ENCODE results near the gene ZKSCAN1. TPM values are rescaled to one million over a fixed set of nuclear protein-coding genes. Genes with fewer than 3 reads are reported as not detected.
A peak's percentile ranks its signal among the peaks of the same experiment; 100 is the strongest.
"Not testable (repeated sequence)": the region's sequence is repeated elsewhere in the genome, so short reads cannot be mapped to it uniquely, and the experiment has no call there.

The ZKSCAN1 gene
- total RNA-seq, 1 experiment from 2014 or later, result 29.8 TPM

- H3K14ac ChIP-seq (ENCODE audit: insufficient read depth, low read length), result no peak overlapping the region
- H3K4ac ChIP-seq (ENCODE audit: low read depth, low read length), result no peak overlapping the region
- no peak overlapping the region for H3K27ac ChIP-seq (ENCODE audit: insufficient read length, low read depth, low read length)
- H3T11ph ChIP-seq (ENCODE audit: low read length), result no peak overlapping the region
- Mint-ChIP-seq H3K9me3 (no peaks in the 10 kb centered on the region; a peak in 3 of 5 replicates), H3K27me3 (ENCODE audit: low read depth) (peaks cover 12% of the 10 kb centered on the region), H3K4me3 (peak overlapping the region; percentile 45 to 51; a peak in 4 of 5 replicates), H3K27ac (no peak overlapping the region), H3K4me1 (peaks cover 5 to 6% of the 10 kb centered on the region in 2 experiments), H3K36me3 (ENCODE audit: insufficient read depth in 1 of 3, low read depth in 3 of 3) (no peaks in the 10 kb centered on the region)
- H3K9ac ChIP-seq (ENCODE audit: extremely low read depth, insufficient read length, low read length), result no peak overlapping the region
- no peak overlapping the region for H2AK5ac ChIP-seq (ENCODE audit: insufficient read length, low read length)
- no peak overlapping the region for H3K23ac ChIP-seq (ENCODE audit: insufficient read length, low read depth, low read length)
- H3K4me2 ChIP-seq (ENCODE audit: insufficient read depth, insufficient read length, low read length), result peak overlapping the region; percentile 36
- H3K79me1 ChIP-seq (ENCODE audit: insufficient read depth, low read depth, low read length, poor library complexity, severe bottlenecking), result no peaks in the 10 kb centered on the region
- H2BK5ac ChIP-seq (ENCODE audit: insufficient read length, low read length), result no peak overlapping the region
- H3K23me2 ChIP-seq (ENCODE audit: insufficient read length, low read depth, low read length, poor library complexity, severe bottlenecking), result no peaks in the 10 kb centered on the region
- no peak overlapping the region for H2BK20ac ChIP-seq (ENCODE audit: low read depth, low read length, poor library complexity, severe bottlenecking)
- H3K79me2 ChIP-seq (ENCODE audit: insufficient read depth, low read length), result no peaks in the 10 kb centered on the region
- no peaks in the 10 kb centered on the region for H3K4me1 ChIP-seq (ENCODE audit: insufficient read depth, low read length)
- DNase-seq, result no peak
- H2BK12ac ChIP-seq (ENCODE audit: insufficient read length, low read depth, low read length), result no peak overlapping the region
- no peak overlapping the region for H2BK120ac ChIP-seq (ENCODE audit: low read depth, low read length, poor library complexity, severe bottlenecking)
- no CpG with 5 or more reads among the region's 14 CpGs for WGBS (ENCODE audit: extremely low coverage, insufficient read length, low lambda C conversion rate)
- no peak overlapping the region for H4K8ac ChIP-seq (replicated peaks; ENCODE audit: insufficient read length, low read depth, low read length)
- no peaks in the 10 kb centered on the region for H3K27me3 ChIP-seq (ENCODE audit: insufficient read depth, low read length)
- H4K91ac ChIP-seq (ENCODE audit: insufficient read length, low read depth, low read length), result no peak overlapping the region
- H3K9me3 ChIP-seq (ENCODE audit: control insufficient read depth, low read depth, low read length), result no peaks in the 10 kb centered on the region
- H2BK15ac ChIP-seq (ENCODE audit: low read depth, low read length), result no peak overlapping the region
- no peak overlapping the region for H2AFZ ChIP-seq (ENCODE audit: low read length)
- TF ChIP-seq CTCF (conservative IDR thresholded peaks at IDR 0.05), result no peak
- H4K5ac ChIP-seq (ENCODE audit: insufficient read length, low read depth, low read length), result no peak overlapping the region
- H4K20me1 ChIP-seq (ENCODE audit: control insufficient read depth, insufficient read depth, insufficient read length), result no peaks in the 10 kb centered on the region
- no peak overlapping the region for H3K56ac ChIP-seq (ENCODE audit: insufficient read length, low read depth, low read length)
- H3K18ac ChIP-seq (ENCODE audit: insufficient read length, low read depth, low read length), result no peak overlapping the region
Observed at GRCh38 chr7:99990460-99990852, 24.9 kb upstream of the ZKSCAN1 start.

GRCh38 chr7:99991543-99991942 is 23.9 kb upstream of the ZKSCAN1 start:
- H3K27me3 Mint-ChIP-seq (ENCODE audit: low read depth), result peaks cover 12% of the 10 kb centered on the region
- DNase-seq; H3K27ac Mint-ChIP-seq; H3K56ac ChIP-seq (ENCODE audit: insufficient read length, low read depth, low read length); H3K4ac ChIP-seq (ENCODE audit: low read depth, low read length); H4K20me1 ChIP-seq (ENCODE audit: control insufficient read depth, insufficient read depth, insufficient read length); H2AFZ ChIP-seq (ENCODE audit: low read length); H3K18ac ChIP-seq (ENCODE audit: insufficient read length, low read depth, low read length); H2BK5ac ChIP-seq (ENCODE audit: insufficient read length, low read length); H2BK15ac ChIP-seq (ENCODE audit: low read depth, low read length); H4K5ac ChIP-seq (ENCODE audit: insufficient read length, low read depth, low read length); H3K79me2 ChIP-seq (ENCODE audit: insufficient read depth, low read length); H3K9me3 Mint-ChIP-seq; H3K9me3 ChIP-seq (ENCODE audit: control insufficient read depth, low read depth, low read length); H2BK20ac ChIP-seq (ENCODE audit: low read depth, low read length, poor library complexity, severe bottlenecking); H3K23me2 ChIP-seq (ENCODE audit: insufficient read length, low read depth, low read length, poor library complexity, severe bottlenecking); H3K27me3 ChIP-seq (ENCODE audit: insufficient read depth, low read length); H3K4me1 ChIP-seq (ENCODE audit: insufficient read depth, low read length); H4K8ac ChIP-seq (replicated peaks; ENCODE audit: insufficient read length, low read depth, low read length); H3K4me3 Mint-ChIP-seq; H3K4me1 Mint-ChIP-seq; H4K91ac ChIP-seq (ENCODE audit: insufficient read length, low read depth, low read length); H2AK5ac ChIP-seq (ENCODE audit: insufficient read length, low read length); H3K14ac ChIP-seq (ENCODE audit: insufficient read depth, low read length); H3K4me2 ChIP-seq (ENCODE audit: insufficient read depth, insufficient read length, low read length); H3K27ac ChIP-seq (ENCODE audit: insufficient read length, low read depth, low read length); H3K9ac ChIP-seq (ENCODE audit: extremely low read depth, insufficient read length, low read length); H2BK12ac ChIP-seq (ENCODE audit: insufficient read length, low read depth, low read length); H3K23ac ChIP-seq (ENCODE audit: insufficient read length, low read depth, low read length); H3K36me3 Mint-ChIP-seq (ENCODE audit: insufficient read depth in 1 of 3, low read depth in 3 of 3); H3T11ph ChIP-seq (ENCODE audit: low read length); H3K79me1 ChIP-seq (ENCODE audit: insufficient read depth, low read depth, low read length, poor library complexity, severe bottlenecking); H2BK120ac ChIP-seq (ENCODE audit: low read depth, low read length, poor library complexity, severe bottlenecking): not testable (repeated sequence)
- no CpG with 5 or more reads among the region's 6 CpGs for WGBS (ENCODE audit: extremely low coverage, insufficient read length, low lambda C conversion rate)

All from H9 (cell line).